IMR-90 (cell line): Measurements from ENCODE around the gene RAB2B. TPM values are rescaled to one million over a fixed set of nuclear protein-coding genes. Genes with fewer than 3 reads are reported as not detected.

Source experiments
- ATAC-seq: fragments of 200-7000 bp; cut with Tn5 transposase; 2 replicates; pipeline ENCODE4 v1.9.1; 2020; ENCODE audit warnings: low read depth, mild to moderate bottlenecking, moderate library complexity
- BruUV-seq: library from RNA; stranded (reverse); fragments of 400-500 nt; replicated peaks from 2 replicates; lab custom pipeline; 2021; lab: Mats Ljungman, UMichigan
- CTCF ChIA-PET: fragments of 300-600 bp; formaldehyde crosslinking; extraction: SDS; loops from one replicate; lab custom pipeline; 2021; ENCODE audit warnings: antibody characterized with exemption; lab: Yijun Ruan, JAX
- POLR2A ChIA-PET: fragments of 300-600 bp; sonication (Branson Sonifier 250); formaldehyde crosslinking; loops from one replicate; lab custom pipeline; 2022; ENCODE audit warnings: antibody characterized with exemption; ENCODE audit not compliant: unreplicated experiment; lab: Charles Lee
- DNase-seq: peaks from one replicate; pipeline ENCODE4 v3.0.0; 2013
- H2AFZ ChIP-seq: replicated peaks from 2 replicates; pipeline ENCODE3; 2013; ENCODE audit warnings: low read length, mild to moderate bottlenecking; ENCODE audit not compliant: poor library complexity
- H2AK5ac ChIP-seq: 2 replicates; pipeline ENCODE4 v1.6.1; 2013; ENCODE audit warnings: low read depth, low read length, inconsistent platforms
- H2AK9ac ChIP-seq: replicated peaks from 2 replicates; pipeline ENCODE3; 2013; ENCODE audit warnings: mild to moderate bottlenecking, low read depth, low read length, moderate library complexity; ENCODE audit not compliant: poor library complexity
- H2BK120ac ChIP-seq: 2 replicates; pipeline ENCODE4 v1.6.1; 2013; ENCODE audit warnings: low read depth, low read length, inconsistent platforms
- H2BK15ac ChIP-seq: 3 replicates; pipeline ENCODE4 v1.6.1; 2013; ENCODE audit warnings: low read depth, low read length, inconsistent platforms
- H2BK20ac ChIP-seq: 2 replicates; pipeline ENCODE4 v1.6.1; 2013; ENCODE audit warnings: low read depth, mild to moderate bottlenecking, inconsistent platforms, low read length, moderate library complexity
- H2BK5ac ChIP-seq: 2 replicates; pipeline ENCODE4 v1.6.1; 2013; ENCODE audit warnings: mild to moderate bottlenecking, low read depth, low read length, inconsistent platforms; ENCODE audit not compliant: poor library complexity, severe bottlenecking
- H3K14ac ChIP-seq: replicated peaks from 2 replicates; pipeline ENCODE4 v1.6.1; 2013; ENCODE audit warnings: low read depth, low read length, inconsistent platforms
- H3K18ac ChIP-seq: 2 replicates; pipeline ENCODE4 v1.6.1; 2013; ENCODE audit warnings: low read depth, low read length, control low read depth
- H3K23ac ChIP-seq: 2 replicates; pipeline ENCODE4 v1.6.1; 2013; ENCODE audit warnings: low read depth, low read length, inconsistent platforms
- H3K27ac ChIP-seq: 2 replicates; pipeline ENCODE4 v1.5.1; 2013; ENCODE audit warnings: mild to moderate bottlenecking, control low read depth, low read length; ENCODE audit not compliant: insufficient read depth
- H3K27me3 ChIP-seq: 2 replicates; pipeline ENCODE4 v1.6.1; 2013; ENCODE audit warnings: low read length; ENCODE audit not compliant: control insufficient read depth, insufficient read depth
- H3K36me3 ChIP-seq: 2 replicates; pipeline ENCODE4 v1.6.1; 2013; ENCODE audit warnings: low read length, mixed read lengths; ENCODE audit not compliant: control insufficient read depth, insufficient read depth
- H3K4ac ChIP-seq: 2 replicates; pipeline ENCODE4 v1.6.1; 2013; ENCODE audit warnings: low read depth, low read length, inconsistent platforms
- H3K4me1 ChIP-seq: 2 replicates; pipeline ENCODE4 v1.6.1; 2013; ENCODE audit warnings: low read length, mixed read lengths; ENCODE audit not compliant: control insufficient read depth, insufficient read depth
- H3K4me2 ChIP-seq: 2 replicates; pipeline ENCODE4 v1.6.1; 2013; ENCODE audit warnings: low read depth, mild to moderate bottlenecking, control low read depth, low read length, moderate library complexity
- H3K4me3 ChIP-seq: 2 replicates; pipeline ENCODE4 v1.5.1; 2013; ENCODE audit warnings: low read depth, mild to moderate bottlenecking, control low read depth, low read length, moderate library complexity; ENCODE audit not compliant: insufficient read depth
- H3K56ac ChIP-seq: 2 replicates; pipeline ENCODE4 v1.6.1; 2013; ENCODE audit warnings: low read length, inconsistent platforms; ENCODE audit not compliant: insufficient read depth; ENCODE audit errors: extremely low read depth
- H3K79me1 ChIP-seq, 2 experiments: 2 replicates each; pipeline ENCODE4 v1.6.1; 2013; ENCODE audit warnings: low read length in 2 of 2, inconsistent platforms in 1 of 2, low read depth in 1 of 2
- H3K9ac ChIP-seq: 2 replicates; pipeline ENCODE4 v1.6.1; 2013; ENCODE audit warnings: low read depth, low read length, control low read depth
- H3K9me1 ChIP-seq: 2 replicates; pipeline ENCODE4 v1.6.1; 2013; ENCODE audit warnings: low read length, inconsistent platforms; ENCODE audit not compliant: insufficient read depth
- H3K9me3 ChIP-seq: 2 replicates; pipeline ENCODE4 v1.6.1; 2013; ENCODE audit warnings: low read length; ENCODE audit not compliant: control insufficient read depth, insufficient read depth
- H4K20me1 ChIP-seq: 2 replicates; pipeline ENCODE4 v1.6.1; 2013; ENCODE audit warnings: low read length, inconsistent platforms; ENCODE audit not compliant: insufficient read depth
- H4K5ac ChIP-seq: 2 replicates; pipeline ENCODE4 v1.6.1; 2013; ENCODE audit warnings: mild to moderate bottlenecking, low read depth, low read length, control low read depth
- H4K8ac ChIP-seq, 2 experiments: 2 replicates each; pipeline ENCODE4 v1.6.1; 2013; ENCODE audit warnings: low read depth in 2 of 2, low read length in 2 of 2, control low read depth in 1 of 2, inconsistent platforms in 1 of 2
- H4K91ac ChIP-seq: 2 replicates; pipeline ENCODE4 v1.6.1; 2013; ENCODE audit warnings: low read depth, low read length, inconsistent platforms; ENCODE audit not compliant: insufficient read depth
- BHLHE40 ChIP-seq: fragments of 150-350 bp; IDR thresholded peaks from 2 replicates; pipeline ENCODE4 v1.6.1; 2016; ENCODE audit warnings: mild to moderate bottlenecking, low read depth, low read length
- CEBPB ChIP-seq: IDR thresholded peaks from 2 replicates; pipeline ENCODE4 v1.6.1; 2012; ENCODE audit warnings: low read depth, low read length, improper control_type of control experiment
- CHD1 ChIP-seq: IDR thresholded peaks from 2 replicates; pipeline ENCODE4 v1.6.1; 2012; ENCODE audit warnings: low read depth, low read length, improper control_type of control experiment
- CTCF ChIP-seq: conservative IDR thresholded peaks from 2 replicates; pipeline ENCODE4 v1.5.1; 2012; ENCODE audit warnings: mild to moderate bottlenecking, low read depth, low read length, improper control_type of control experiment
- ELK1 ChIP-seq: fragments of 150-350 bp; IDR thresholded peaks from 2 replicates; pipeline ENCODE4 v1.6.1; 2016; ENCODE audit warnings: low read depth, mild to moderate bottlenecking, low read length, moderate library complexity, borderline replicate concordance
- FOS ChIP-seq: fragments of 150-350 bp; IDR thresholded peaks from 2 replicates; pipeline ENCODE4 v1.6.1; 2016; ENCODE audit warnings: low read depth, low read length
- MAFK ChIP-seq: IDR thresholded peaks from 2 replicates; pipeline ENCODE4 v1.6.1; 2012; ENCODE audit warnings: low read depth, low read length, improper control_type of control experiment
- MAZ ChIP-seq: IDR thresholded peaks from 2 replicates; pipeline ENCODE4 v1.6.1; 2012; ENCODE audit warnings: low read depth, mild to moderate bottlenecking, low read length, improper control_type of control experiment, moderate library complexity, borderline replicate concordance
- MXI1 ChIP-seq: IDR thresholded peaks from 2 replicates; pipeline ENCODE4 v1.6.1; 2012; ENCODE audit warnings: low read depth, mild to moderate bottlenecking, low read length, moderate library complexity, borderline replicate concordance
- NFE2L2 ChIP-seq: fragments of 150-350 bp; IDR thresholded peaks from 2 replicates; pipeline ENCODE4 v1.6.1; 2016; ENCODE audit warnings: low read depth, mild to moderate bottlenecking, low read length
- POLR2A ChIP-seq: IDR thresholded peaks from 2 replicates; pipeline ENCODE4 v1.6.1; 2012; ENCODE audit warnings: mild to moderate bottlenecking, low read depth, low read length
- RAD21 ChIP-seq: IDR thresholded peaks from 2 replicates; pipeline ENCODE4 v1.6.1; 2012; ENCODE audit warnings: low read length, improper control_type of control experiment
- RCOR1 ChIP-seq: IDR thresholded peaks from 2 replicates; pipeline ENCODE4 v1.6.1; 2012; ENCODE audit warnings: mild to moderate bottlenecking, low read length, improper control_type of control experiment; ENCODE audit not compliant: insufficient replicate concordance
- RFX5 ChIP-seq: IDR thresholded peaks from 2 replicates; pipeline ENCODE4 v1.8.0; 2012; ENCODE audit warnings: low read depth, mild to moderate bottlenecking, low read length, moderate library complexity
- SMC3 ChIP-seq: fragments of 150-350 bp; IDR thresholded peaks from 2 replicates; pipeline ENCODE4 v1.6.1; 2016; ENCODE audit warnings: low read depth, mild to moderate bottlenecking, antibody characterized with exemption, low read length, moderate library complexity
- USF2 ChIP-seq: fragments of 150-350 bp; IDR thresholded peaks from 2 replicates; pipeline ENCODE4 v1.6.1; 2017; ENCODE audit warnings: mild to moderate bottlenecking, antibody characterized with exemption, low read length, low read depth
- WGBS, 2 experiments: methylation state at CpG; one replicate each; pipeline versions ENCODE4 v1.1.5 to v1.1.7; 2013; ENCODE audit warnings: missing lambda C conversion rate in 2 of 2; ENCODE audit not compliant: insufficient read length in 1 of 2; ENCODE audit errors: extremely low coverage in 2 of 2; 5-methylcytosine and 5-hydroxymethylcytosine counted together
- dilution Hi-C: fragments of 300-500 bp; cut with HindIII; formaldehyde crosslinking; loops from one replicate; pipeline ENCODE4 v1.14.3; 2018; ENCODE audit warnings: low sequenced_read_pairs; ENCODE audit not compliant: unreplicated experiment
- in situ Hi-C: fragments of 300-500 bp; cut with MboI; formaldehyde crosslinking; loops from 3 replicates; pipeline ENCODE4 v1.14.3; 2019; ENCODE audit warnings: low sequenced_read_pairs, inconsistent platforms, mixed read lengths
- intact Hi-C: fragments of 100-400 bp; cut with micrococcal nuclease; formaldehyde crosslinking; loops from 2 replicates; pipeline ENCODE4 v1.10.0; 2022
- polyA plus RNA-seq, 3 experiments: library from polyadenylated mRNA; depleted of rRNA; stranded (reverse); fragments of >200 nt; gene quantifications; 2 replicates each; pipeline ENCODE4 v1.2.3, GENCODE V29; 2012; ENCODE audit warnings: low replicate concordance in 1 of 3
- total RNA-seq: library from RNA; depleted of rRNA; stranded (reverse); fragments of >200 nt; gene quantifications from 2 replicates; pipeline ENCODE4 v1.2.3, GENCODE V29; 2012

Gene RAB2B
- total and polyA plus RNA-seq, 2 of the 4 experiments (the other 2 are of a cell fraction) = 17.1 to 26.2 TPM

GRCh38 chr14:21449899-21450216 lies 26.9 kb downstream of the RAB2B start:
- H3K27me3 ChIP-seq = no peaks in the 10 kb centered on the region
- in situ Hi-C loops (no loop called here), dilution Hi-C loops (no loop called here), intact Hi-C loops (no loop called here)
- H3K9ac ChIP-seq = no peak overlapping the region
- TF ChIP-seq RAD21 (no peak), RFX5 (no peak), FOS (no peak), CHD1 (no peak), CTCF (no peak), NFE2L2 (no peak), SMC3 (no peak), USF2 (no peak), ELK1 (no peak), MAZ (no peak), MAFK (no peak), POLR2A (no peak), MXI1 (no peak), CEBPB (no peak), BHLHE40 (no peak), RCOR1 (no peak)
- H4K8ac ChIP-seq = no peak overlapping the region
- no peak overlapping the region for H2AK5ac ChIP-seq
- no peak overlapping the region for H4K5ac ChIP-seq
- H2AFZ ChIP-seq = no peak overlapping the region
- no peaks in the 10 kb centered on the region for H3K36me3 ChIP-seq
- DNase-seq (no peak), ATAC-seq (no peak)
- no peak overlapping the region for H3K23ac ChIP-seq
- H2BK20ac ChIP-seq = no peak overlapping the region
- peaks cover 10% of the 10 kb centered on the region; the same call in 1 of the 2 replicates for H4K20me1 ChIP-seq
- H3K9me3 ChIP-seq = no peaks in the 10 kb centered on the region
- no peaks in the 10 kb centered on the region; the same call in 1 of the 2 replicates for H3K4me1 ChIP-seq
- BruUV-seq = no TSS peak
- no peak overlapping the region for H3K4me3 ChIP-seq
- no peak overlapping the region for H2BK5ac ChIP-seq
- H3K56ac ChIP-seq = no peak overlapping the region
- H3K4ac ChIP-seq = no peak overlapping the region
- no peak overlapping the region for H3K18ac ChIP-seq
- no peak overlapping the region for H3K27ac ChIP-seq
- H4K91ac ChIP-seq = no peak overlapping the region
- H2BK15ac ChIP-seq = no peak overlapping the region
- peaks cover 6% of the 10 kb centered on the region for H3K9me1 ChIP-seq
- peaks cover 22 to 52% of the 10 kb centered on the region in 2 experiments for H3K79me1 ChIP-seq
- H3K4me2 ChIP-seq = no peak overlapping the region
- CTCF ChIA-PET = no interaction called here
- H2BK120ac ChIP-seq = no peak overlapping the region
- WGBS, 2 experiments = no CpG with 5 or more reads among the region's 1 CpG
- POLR2A ChIA-PET = interaction anchor here (1.4 kb wide), 1 partner anchor 13 kb away, joined by 3 read pairs; no protein-coding TSS in a partner anchor
- H3K14ac ChIP-seq = no peak overlapping the region
- no peak overlapping the region for H2AK9ac ChIP-seq
